Epithelial cell of umbilical artery (primary cell): ENCODE results near the gene NCKAP1. TPM values are rescaled to one million over a fixed set of nuclear protein-coding genes. Genes with fewer than 3 reads are reported as not detected.

Experiments used
- total RNA-seq: library from RNA; depleted of rRNA; stranded (reverse); fragments of >200 nt; gene quantifications from 2 replicates; pipeline ENCODE4 v1.2.3, GENCODE V29; 2014

The NCKAP1 gene, protein sequence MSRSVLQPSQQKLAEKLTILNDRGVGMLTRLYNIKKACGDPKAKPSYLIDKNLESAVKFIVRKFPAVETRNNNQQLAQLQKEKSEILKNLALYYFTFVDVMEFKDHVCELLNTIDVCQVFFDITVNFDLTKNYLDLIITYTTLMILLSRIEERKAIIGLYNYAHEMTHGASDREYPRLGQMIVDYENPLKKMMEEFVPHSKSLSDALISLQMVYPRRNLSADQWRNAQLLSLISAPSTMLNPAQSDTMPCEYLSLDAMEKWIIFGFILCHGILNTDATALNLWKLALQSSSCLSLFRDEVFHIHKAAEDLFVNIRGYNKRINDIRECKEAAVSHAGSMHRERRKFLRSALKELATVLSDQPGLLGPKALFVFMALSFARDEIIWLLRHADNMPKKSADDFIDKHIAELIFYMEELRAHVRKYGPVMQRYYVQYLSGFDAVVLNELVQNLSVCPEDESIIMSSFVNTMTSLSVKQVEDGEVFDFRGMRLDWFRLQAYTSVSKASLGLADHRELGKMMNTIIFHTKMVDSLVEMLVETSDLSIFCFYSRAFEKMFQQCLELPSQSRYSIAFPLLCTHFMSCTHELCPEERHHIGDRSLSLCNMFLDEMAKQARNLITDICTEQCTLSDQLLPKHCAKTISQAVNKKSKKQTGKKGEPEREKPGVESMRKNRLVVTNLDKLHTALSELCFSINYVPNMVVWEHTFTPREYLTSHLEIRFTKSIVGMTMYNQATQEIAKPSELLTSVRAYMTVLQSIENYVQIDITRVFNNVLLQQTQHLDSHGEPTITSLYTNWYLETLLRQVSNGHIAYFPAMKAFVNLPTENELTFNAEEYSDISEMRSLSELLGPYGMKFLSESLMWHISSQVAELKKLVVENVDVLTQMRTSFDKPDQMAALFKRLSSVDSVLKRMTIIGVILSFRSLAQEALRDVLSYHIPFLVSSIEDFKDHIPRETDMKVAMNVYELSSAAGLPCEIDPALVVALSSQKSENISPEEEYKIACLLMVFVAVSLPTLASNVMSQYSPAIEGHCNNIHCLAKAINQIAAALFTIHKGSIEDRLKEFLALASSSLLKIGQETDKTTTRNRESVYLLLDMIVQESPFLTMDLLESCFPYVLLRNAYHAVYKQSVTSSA
- total RNA-seq: 128 and 159 TPM in 2 replicates

DNA sequence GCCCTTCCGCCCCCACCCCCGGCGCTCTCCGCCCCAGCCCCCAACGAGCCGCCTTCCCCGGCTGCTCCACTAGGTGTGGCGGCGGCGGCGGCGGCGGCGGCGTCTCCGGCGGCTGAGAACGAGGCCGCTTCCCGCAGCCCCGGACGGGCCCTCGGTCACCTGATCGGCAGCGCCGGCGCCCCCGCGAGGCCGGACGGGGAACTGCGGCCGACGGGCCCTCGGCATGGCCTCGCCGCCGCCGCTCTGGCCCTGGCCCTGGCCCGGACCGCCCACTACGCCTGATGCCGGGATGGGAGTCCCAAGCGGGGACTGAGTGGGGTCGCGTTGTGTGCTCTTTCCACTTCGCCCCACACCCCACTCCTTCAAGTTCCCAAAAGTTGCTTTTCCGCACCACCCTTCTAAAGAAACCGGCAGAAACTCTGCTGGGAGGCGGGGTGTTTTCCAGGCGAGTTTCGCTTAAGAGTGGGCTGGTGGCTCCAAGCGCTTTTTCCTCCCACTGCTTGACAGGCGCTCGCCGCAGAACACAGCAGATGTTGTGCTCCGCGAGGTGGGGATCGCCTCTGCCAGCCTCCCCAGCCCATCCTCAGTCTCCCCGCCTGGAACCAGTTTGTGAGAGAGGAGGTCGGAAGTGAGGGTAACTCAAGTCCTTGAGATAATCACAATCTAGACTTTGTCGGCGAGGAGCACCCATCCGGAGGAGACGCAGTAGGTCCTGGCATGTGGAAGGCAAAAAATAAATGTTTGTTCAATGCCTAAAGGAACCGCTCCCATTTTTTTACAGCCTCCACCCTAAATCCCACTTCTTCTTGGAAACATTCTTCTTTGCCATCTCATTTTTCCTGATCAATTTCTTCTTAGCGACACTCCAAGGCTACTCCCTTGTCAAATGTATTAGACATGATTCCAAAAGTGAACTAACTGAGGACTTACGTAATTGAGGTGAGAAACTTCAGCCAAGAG lies at the start of gene NCKAP1:
Gene NCKAP1, minus strand, starts transcription at position 117 of the 960 bp plus-strand sequence. CDS start 358 bp downstream, outside the sequence.

DNA sequence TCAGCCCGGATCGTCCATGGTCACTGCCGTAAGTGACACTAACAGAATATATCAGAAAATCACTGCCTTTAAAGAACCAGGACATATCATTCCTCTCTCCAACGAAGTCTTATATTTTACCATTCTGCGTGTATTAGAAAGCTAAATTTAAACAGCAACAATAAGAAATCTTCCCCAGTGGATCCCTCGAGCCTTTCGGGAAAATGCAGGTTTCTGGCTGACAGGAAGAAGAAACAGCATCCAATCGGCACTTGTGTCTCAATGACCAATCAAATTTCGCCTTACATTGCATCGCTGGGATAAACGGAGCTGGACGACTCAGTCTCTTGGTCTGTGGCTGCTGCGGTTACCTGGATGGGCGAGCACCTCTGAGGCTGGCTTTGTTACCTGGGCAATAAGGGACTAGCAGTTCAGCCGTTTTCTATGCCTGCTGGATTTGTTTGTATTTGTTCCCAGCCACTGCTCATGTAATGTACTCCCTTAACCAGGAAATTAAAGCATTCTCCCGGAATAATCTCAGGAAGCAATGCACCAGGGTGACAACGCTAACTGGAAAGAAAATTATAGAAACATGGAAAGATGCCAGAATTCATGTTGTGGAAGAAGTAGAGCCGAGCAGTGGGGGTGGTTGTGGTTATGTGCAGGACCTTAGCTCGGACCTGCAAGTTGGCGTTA lies 40.3 kb upstream of the NCKAP1 start, which contains the start of gene DUSP19:
Gene DUSP19, plus strand, starts transcription at position 284 of the 675 bp plus-strand sequence. Its CDS starts 187 bp downstream, at position 471.

DNA sequence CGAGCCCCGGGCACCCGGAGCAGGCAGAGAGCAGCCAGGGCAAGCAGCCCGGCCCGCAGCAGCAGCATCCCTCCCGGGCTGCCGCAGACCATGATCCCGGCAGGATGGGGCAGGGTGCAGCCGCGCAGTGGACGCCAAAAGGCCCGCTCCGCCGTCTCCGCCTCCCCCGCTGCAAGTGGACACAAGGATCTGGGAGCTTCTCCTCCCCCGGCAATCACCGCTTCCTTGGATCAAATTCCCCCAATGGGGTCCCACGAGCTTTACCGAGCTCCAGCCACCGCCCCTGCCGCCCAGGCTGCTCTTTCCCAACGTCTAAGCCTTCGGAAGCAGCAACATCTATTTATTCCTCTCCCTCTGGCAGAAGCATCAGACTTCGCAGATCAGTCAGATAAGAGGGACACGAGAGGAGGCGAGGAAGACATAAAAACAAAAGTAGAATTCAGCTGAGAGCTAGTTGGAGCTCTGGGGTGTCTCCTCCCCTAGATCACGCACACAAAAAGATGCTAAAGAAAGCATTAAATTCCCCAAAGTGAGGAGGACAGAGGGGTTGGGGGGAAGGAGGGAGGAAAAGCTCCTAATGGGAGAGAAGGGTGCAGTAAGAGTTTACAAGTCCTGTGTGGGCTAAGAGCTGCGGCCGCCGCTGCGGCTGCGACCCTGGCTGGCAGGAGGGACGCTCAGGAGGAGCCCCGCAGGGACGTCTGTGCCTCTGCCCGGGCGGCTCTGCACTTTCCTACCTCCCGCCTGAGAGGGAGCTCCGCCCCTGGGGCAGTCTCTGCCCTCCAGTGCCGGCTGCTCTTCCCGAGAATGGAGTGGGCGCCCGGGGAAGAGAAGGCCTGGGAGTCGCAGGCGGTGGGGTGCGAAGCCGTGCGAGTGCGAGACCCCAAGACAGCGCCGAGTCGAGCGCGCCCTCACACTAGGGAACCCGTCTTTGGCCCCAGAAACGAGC lies 171.5 kb downstream of the NCKAP1 start, which contains the start of gene FRZB:
Gene FRZB, minus strand, starts transcription at position 177 of the 946 bp plus-strand sequence. Its CDS starts 85 bp downstream, at position 92.

Other genes starting within 250 kb of the NCKAP1 start
- gene FRZB, start 171.8 kb downstream of the NCKAP1 start, total RNA-seq: not detected in 2 replicates
- 1.9 and 3.2 TPM in 2 replicates for gene DUSP19, start 40.3 kb upstream of the NCKAP1 start, total RNA-seq
- 20.5 and 23.3 TPM in 2 replicates for gene NUP35, start 86.0 kb upstream of the NCKAP1 start, total RNA-seq